GM12864 (cell line): ENCODE results near the gene CXCL8.

ENCODE experiments used
- DNase-seq: peaks from one replicate; pipeline ENCODE4 v3.0.0-alpha.2; 2011; ENCODE audit warnings: low read depth
- H3K4me3 ChIP-seq: 2 replicates; pipeline ENCODE4 v1.5.1; 2011; ENCODE audit warnings: mild to moderate bottlenecking, low read depth, low read length, control low read depth
- CTCF ChIP-seq: IDR thresholded peaks from 2 replicates; pipeline ENCODE4 v1.5.1; 2011; ENCODE audit warnings: low read depth, mild to moderate bottlenecking, moderate library complexity, low read length, control low read depth, inconsistent platforms; ENCODE audit errors: missing control alignments

Gene CXCL8

GRCh38 chr4:73718375-73719373 lies 21.7 kb upstream of the CXCL8 start:
- H3K4me3 ChIP-seq = no peak overlapping the region
- peak; percentile 43 for DNase-seq
- no peak for TF ChIP-seq CTCF

GRCh38 chr4:73721435-73721834 lies 18.9 kb upstream of the CXCL8 start:
- H3K4me3 ChIP-seq = no peak overlapping the region
- TF ChIP-seq CTCF = no peak
- no peak for DNase-seq

- DNase-seq = no peak
These were observed 18.5 kb upstream of the CXCL8 start for GRCh38 chr4:73721909-73722308.

GRCh38 chr4:73723023-73723422 lies 17.3 kb upstream of the CXCL8 start:
- DNase-seq = no peak
- no peak for TF ChIP-seq CTCF
- no peak overlapping the region for H3K4me3 ChIP-seq

More at GRCh38 chr4:73721909-73722308, 18.5 kb upstream of the CXCL8 start:
- no peak for TF ChIP-seq CTCF
- no peak overlapping the region for H3K4me3 ChIP-seq

GRCh38 chr4:73723928-73724327 lies 16.4 kb upstream of the CXCL8 start:
- no peak for TF ChIP-seq CTCF
- H3K4me3 ChIP-seq = no peak overlapping the region
- no peak for DNase-seq

GRCh38 chr4:73725510-73725909 lies 14.9 kb upstream of the CXCL8 start:
- TF ChIP-seq CTCF = no peak
- DNase-seq = no peak

More at GRCh38 chr4:73725510-73725909, 14.9 kb upstream of the CXCL8 start:
- no peak overlapping the region for H3K4me3 ChIP-seq
